Measurements from ENCODE around the gene FAM237B.

- TF ChIP-seq RXRA (CRISPR knock-in tag; IDR thresholded peaks at IDR 0.05) (no peak), KDM1A (CRISPR knock-in tag; IDR thresholded peaks at IDR 0.05) (no peak), RAD51 (IDR thresholded peaks at IDR 0.05; ENCODE audit: borderline replicate concordance) (no peak), FOXJ3 (CRISPR knock-in tag; IDR thresholded peaks at IDR 0.05; ENCODE audit: borderline replicate concordance) (no peak), ZNF780A (CRISPR knock-in tag; IDR thresholded peaks at IDR 0.05) (no peak), TOPORS (CRISPR knock-in tag; IDR thresholded peaks at IDR 0.05) (no peak), TAF1 (CRISPR knock-in tag; IDR thresholded peaks at IDR 0.05) (no peak), ZBTB33 (CRISPR knock-in tag; IDR thresholded peaks at IDR 0.05) (no peak), MAX (IDR thresholded peaks at IDR 0.05) (no peak), CBFB (CRISPR knock-in tag; IDR thresholded peaks at IDR 0.05) (no peak), PITX1 (CRISPR knock-in tag; IDR thresholded peaks at IDR 0.05) (no peak), MXI1 (IDR thresholded peaks at IDR 0.05; ENCODE audit: borderline replicate concordance, low read depth, low read length) (no peak), ZNF263 (CRISPR knock-in tag; IDR thresholded peaks at IDR 0.05) (no peak)
Observed at GRCh38 chr7:90270431-90271178, 50.5 kb downstream of the FAM237B start.
